ENCODE measurements around the gene CEMIP2.

- TF ChIP-seq POLR2A (IDR thresholded peaks at IDR 0.05; ENCODE audit: low read length) (no peak), GATA1 (IDR thresholded peaks at IDR 0.05; ENCODE audit: low read depth, low read length) (no peak)
These were observed 125.0 kb downstream of the CEMIP2 start for GRCh38 chr9:71643330-71643729.

Data from erythroblast (primary cell).